Body of pancreas (tissue), 4 donors: ENCODE measurements around the gene IL11RA.

Experiments
- CTCF ChIP-seq, 7 experiments: fragments of 450-650 bp in 4 of 7; fragments of 200-600 bp in 3 of 7; sonication (generic) in 3 of 7; IDR thresholded peaks; one replicate each; pipeline ENCODE4 v1.5.1; 2016 to 2019; ENCODE audit warnings: antibody characterized with exemption in 7 of 7
- POLR2A ChIP-seq, 3 donors: fragments of 450-650 bp; IDR thresholded peaks; one replicate each; pipeline ENCODE4 v1.6.1; 2016; ENCODE audit warnings: antibody characterized with exemption in 3 of 3, mild to moderate bottlenecking in 2 of 3

GRCh38 chr9:34647651-34648050 lies 4.3 kb upstream of the IL11RA start:
- no peak for TF ChIP-seq CTCF (IDR thresholded peaks at IDR 0.05)
- no peak for TF ChIP-seq POLR2A (IDR thresholded peaks at IDR 0.05)
